HG02981 (cell line): ENCODE data around the gene AGRN.
"Not testable (repeated sequence)": the region's sequence is repeated elsewhere in the genome, so short reads cannot be mapped to it uniquely, and the experiment has no call there.

Source experiments
- ATAC-seq: cut with Tn5 transposase; IDR thresholded peaks from one replicate; pipeline ENCODE4 v1.9.1; 2021; ENCODE audit warnings: mild to moderate bottlenecking, moderate library complexity; ENCODE audit not compliant: unreplicated experiment

Gene AGRN

GRCh38 chr1:1075148-1075935, 55.4 kb downstream of the AGRN start:
- ATAC-seq, result no peak

GRCh38 chr1:1077396-1077795, 57.5 kb downstream of the AGRN start:
- not testable (repeated sequence) for ATAC-seq

- no peak for ATAC-seq
These were observed 59.6 kb downstream of the AGRN start for GRCh38 chr1:1079408-1080121.

- ATAC-seq, result no peak
These were observed 60.3 kb downstream of the AGRN start for GRCh38 chr1:1080122-1080757.

GRCh38 chr1:1080951-1081310, 61.0 kb downstream of the AGRN start:
- no peak for ATAC-seq

GRCh38 chr1:1081311-1082238, 61.7 kb downstream of the AGRN start:
- ATAC-seq, result no peak

GRCh38 chr1:1082239-1082775, 62.4 kb downstream of the AGRN start:
- no peak for ATAC-seq

- ATAC-seq, result no peak
These were observed 63.0 kb downstream of the AGRN start for GRCh38 chr1:1082776-1083415.

GRCh38 chr1:1083416-1084371, 63.8 kb downstream of the AGRN start:
- no peak for ATAC-seq

- no peak for ATAC-seq
These were observed 64.7 kb downstream of the AGRN start for GRCh38 chr1:1084372-1085170.

- ATAC-seq, result no peak
These were observed 65.4 kb downstream of the AGRN start for GRCh38 chr1:1085171-1085841.

GRCh38 chr1:1085911-1086841, 66.3 kb downstream of the AGRN start:
- ATAC-seq, result no peak

- ATAC-seq, result no peak
These were observed 67.0 kb downstream of the AGRN start for GRCh38 chr1:1086911-1087341.

- ATAC-seq, result no peak
These were observed 67.6 kb downstream of the AGRN start for GRCh38 chr1:1087351-1088028.

- ATAC-seq, result no peak
These were observed 68.3 kb downstream of the AGRN start for GRCh38 chr1:1088029-1088800.
